Skeletal muscle tissue (tissue), 4 donors: ENCODE measurements around the gene ASB10. TPM values are rescaled to one million over a fixed set of nuclear protein-coding genes. Genes with fewer than 3 reads are reported as not detected.

Source experiments
- H3K27ac ChIP-seq: one replicate; pipeline ENCODE4 v1.7.0; 2013; ENCODE audit warnings: mild to moderate bottlenecking, low read depth, low read length, inconsistent platforms
- H3K27me3 ChIP-seq, 3 donors: one replicate each; pipeline ENCODE4 v1.7.0; 2013; ENCODE audit warnings: low read length in 3 of 3; ENCODE audit not compliant: control insufficient read depth in 3 of 3, insufficient read depth in 3 of 3
- H3K36me3 ChIP-seq, 3 donors: one replicate each; pipeline ENCODE4 v1.7.0; 2013; ENCODE audit warnings: low read length in 3 of 3; ENCODE audit not compliant: control insufficient read depth in 3 of 3, insufficient read depth in 3 of 3
- H3K4me1 ChIP-seq, 3 donors: one replicate each; pipeline ENCODE4 v1.7.0; 2013; ENCODE audit warnings: low read length in 3 of 3, mild to moderate bottlenecking in 3 of 3; ENCODE audit not compliant: control insufficient read depth in 3 of 3, insufficient read depth in 3 of 3
- H3K4me3 ChIP-seq, 3 donors: one replicate each; pipeline ENCODE4 v1.7.0; 2013; ENCODE audit warnings: low read length in 3 of 3
- H3K9ac ChIP-seq, 3 donors: one replicate each; pipeline ENCODE4 v1.7.0; 2013; ENCODE audit warnings: low read length in 3 of 3, mild to moderate bottlenecking in 3 of 3, moderate library complexity in 2 of 3, low read depth in 1 of 3
- H3K9me3 ChIP-seq, 3 donors: one replicate each; pipeline ENCODE4 v1.7.0; 2013; ENCODE audit warnings: low read length in 3 of 3; ENCODE audit not compliant: control insufficient read depth in 3 of 3
- total RNA-seq: library from RNA; depleted of rRNA; stranded (reverse); fragments of >200 nt; gene quantifications from one replicate; pipeline ENCODE4 v1.2.3, GENCODE V29; 2014
- donor health status: Osteomylitis.

Gene ASB10
- total RNA-seq, 1 donor from 2014 or later, result 3.7 TPM

GRCh38 chr7:151133266-151133985 is 53.6 kb downstream of the ASB10 start:
- H3K4me1 ChIP-seq, result peaks cover 6 to 14% (median 12%) of the 10 kb centered on the region in 3 donors
- H3K9me3 ChIP-seq, result no peaks in the 10 kb centered on the region
- no peak overlapping the region for H3K9ac ChIP-seq
- no peaks in the 10 kb centered on the region for H3K27me3 ChIP-seq
- no peak overlapping the region for H3K4me3 ChIP-seq
- no peak overlapping the region for H3K27ac ChIP-seq
- H3K36me3 ChIP-seq, result peaks cover 37 to 59% (median 41%) of the 10 kb centered on the region in 3 donors

- Histone ChIP-seq H3K27me3 (no peaks in the 10 kb centered on the region), H3K9me3 (no peaks in the 10 kb centered on the region), H3K9ac (no peak overlapping the region), H3K4me3 (no peak overlapping the region), H3K36me3 (peaks cover 41 to 65% (median 43%) of the 10 kb centered on the region in 3 donors), H3K4me1 (peaks cover 6 to 14% (median 12%) of the 10 kb centered on the region in 3 donors), H3K27ac (no peak overlapping the region)
Measured at GRCh38 chr7:151132461-151133205, 54.4 kb downstream of the ASB10 start.

- H3K27me3 ChIP-seq, result no peaks in the 10 kb centered on the region
- H3K4me1 ChIP-seq, result peaks cover 6 to 16% (median 12%) of the 10 kb centered on the region in 3 donors
- no peak overlapping the region for H3K27ac ChIP-seq
- H3K9ac ChIP-seq, result no peak overlapping the region
- peaks cover 37 to 63% (median 43%) of the 10 kb centered on the region in 3 donors for H3K36me3 ChIP-seq
- no peak overlapping the region for H3K4me3 ChIP-seq
- no peaks in the 10 kb centered on the region for H3K9me3 ChIP-seq
Measured at GRCh38 chr7:151131592-151132293, 55.3 kb downstream of the ASB10 start.

- peaks cover 35 to 58% (median 41%) of the 10 kb centered on the region in 3 donors for H3K36me3 ChIP-seq
- no peaks in the 10 kb centered on the region for H3K27me3 ChIP-seq
- H3K27ac ChIP-seq, result no peak overlapping the region
- peaks cover 6 to 20% (median 12%) of the 10 kb centered on the region in 3 donors for H3K4me1 ChIP-seq
- H3K9ac ChIP-seq, result no peak overlapping the region
- no peaks in the 10 kb centered on the region for H3K9me3 ChIP-seq
- H3K4me3 ChIP-seq, result no peak overlapping the region
Measured at GRCh38 chr7:151131224-151131591, 55.8 kb downstream of the ASB10 start.

- Histone ChIP-seq H3K27me3 (no peaks in the 10 kb centered on the region), H3K36me3 (peaks cover 30 to 57% (median 36%) of the 10 kb centered on the region in 3 donors), H3K9me3 (no peaks in the 10 kb centered on the region), H3K4me3 (no peak overlapping the region), H3K9ac (no peak overlapping the region), H3K4me1 (peaks cover 6 to 23% (median 15%) of the 10 kb centered on the region in 3 donors), H3K27ac (no peak overlapping the region)
Measured at GRCh38 chr7:151130741-151131157, 56.3 kb downstream of the ASB10 start.

GRCh38 chr7:151129960-151130591 is 57.0 kb downstream of the ASB10 start:
- H3K4me1 ChIP-seq, result peaks cover 11 to 28% (median 21%) of the 10 kb centered on the region in 3 donors
- no peaks in the 10 kb centered on the region for H3K27me3 ChIP-seq
- H3K27ac ChIP-seq, result no peak overlapping the region
- no peaks in the 10 kb centered on the region for H3K9me3 ChIP-seq
- H3K9ac ChIP-seq, result no peak overlapping the region
- H3K4me3 ChIP-seq, result no peak overlapping the region
- peaks cover 25 to 51% (median 32%) of the 10 kb centered on the region in 3 donors for H3K36me3 ChIP-seq

- H3K36me3 ChIP-seq, result peaks cover 21 to 46% (median 29%) of the 10 kb centered on the region in 3 donors
- H3K4me1 ChIP-seq, result peaks cover 7 to 25% (median 21%) of the 10 kb centered on the region in 3 donors
- H3K4me3 ChIP-seq, result no peak overlapping the region
- H3K9me3 ChIP-seq, result no peaks in the 10 kb centered on the region
- H3K27me3 ChIP-seq, result no peaks in the 10 kb centered on the region
- H3K27ac ChIP-seq, result no peak overlapping the region
- H3K9ac ChIP-seq, result no peak overlapping the region
Measured at GRCh38 chr7:151129117-151129959, 57.7 kb downstream of the ASB10 start.

GRCh38 chr7:151128716-151129115 is 58.3 kb downstream of the ASB10 start:
- H3K9me3 ChIP-seq, result no peaks in the 10 kb centered on the region
- no peak overlapping the region for H3K9ac ChIP-seq
- H3K27me3 ChIP-seq, result no peaks in the 10 kb centered on the region
- H3K4me1 ChIP-seq, result peaks cover 10 to 23% (median 21%) of the 10 kb centered on the region in 3 donors
- H3K4me3 ChIP-seq, result no peak overlapping the region
- H3K36me3 ChIP-seq, result peaks cover 22 to 44% (median 25%) of the 10 kb centered on the region in 3 donors
- H3K27ac ChIP-seq, result no peak overlapping the region

- peaks cover 24 to 41% (median 25%) of the 10 kb centered on the region in 3 donors for H3K36me3 ChIP-seq
- H3K27me3 ChIP-seq, result no peaks in the 10 kb centered on the region
- peaks cover 10 to 23% (median 21%) of the 10 kb centered on the region in 3 donors for H3K4me1 ChIP-seq
- no peak overlapping the region for H3K4me3 ChIP-seq
- no peaks in the 10 kb centered on the region for H3K9me3 ChIP-seq
- H3K9ac ChIP-seq, result no peak overlapping the region
- no peak overlapping the region for H3K27ac ChIP-seq
Measured at GRCh38 chr7:151128144-151128543, 58.9 kb downstream of the ASB10 start.
